SK-N-SH treated with all-trans-retinoic acid at 6 μM for 48 hours (cell line): ENCODE results near the gene ALDOC.

Experiments used
- ARNTL ChIP-seq: fragments of 450-650 bp; formaldehyde crosslinking; IDR thresholded peaks from 2 replicates; pipeline ENCODE4 v1.5.0; 2020; ENCODE audit warnings: low read depth, mild to moderate bottlenecking, moderate library complexity, borderline replicate concordance
- ISL1 ChIP-seq: fragments of 250-450 bp; sonication (Bioruptor Pico); IDR thresholded peaks from 2 replicates; pipeline ENCODE4 v2.1.2; 2022; ENCODE audit warnings: mild to moderate bottlenecking, moderate library complexity
- PATZ1 ChIP-seq: fragments of 250-450 bp; sonication (Bioruptor Pico); IDR thresholded peaks from 2 replicates; pipeline ENCODE4 v1.8.0; 2020; ENCODE audit warnings: mild to moderate bottlenecking, moderate library complexity, borderline replicate concordance
- POU6F1 ChIP-seq: fragments of 250-450 bp; sonication (Bioruptor Pico); IDR thresholded peaks from 2 replicates; pipeline ENCODE4 v1.8.0; 2021; ENCODE audit warnings: low read depth, mild to moderate bottlenecking, moderate library complexity, borderline replicate concordance
- TCF4 ChIP-seq: fragments of 250-450 bp; sonication (Bioruptor Pico); IDR thresholded peaks from 2 replicates; pipeline ENCODE4 v1.8.0; 2021; ENCODE audit warnings: mild to moderate bottlenecking, moderate library complexity, borderline replicate concordance
- TOX ChIP-seq: fragments of 250-450 bp; sonication (Bioruptor Pico); IDR thresholded peaks from 2 replicates; pipeline ENCODE4 v1.8.0; 2021; ENCODE audit warnings: mild to moderate bottlenecking, moderate library complexity, borderline replicate concordance
- ZC3H10 ChIP-seq: fragments of 250-450 bp; sonication (Bioruptor Pico); IDR thresholded peaks from 2 replicates; pipeline ENCODE4 v1.5.1; 2021; ENCODE audit warnings: mild to moderate bottlenecking, moderate library complexity
- ZFP3 ChIP-seq: fragments of 250-450 bp; sonication (Bioruptor Pico); IDR thresholded peaks from 2 replicates; pipeline ENCODE4 v1.5.0; 2020; ENCODE audit warnings: mild to moderate bottlenecking, moderate library complexity
- ZFP30 ChIP-seq: fragments of 450-650 bp; formaldehyde crosslinking; IDR thresholded peaks from 2 replicates; pipeline ENCODE4 v1.5.0; 2022; ENCODE audit warnings: mild to moderate bottlenecking, moderate library complexity
- ZNF8 ChIP-seq: fragments of 450-650 bp; formaldehyde crosslinking; IDR thresholded peaks from 2 replicates; pipeline ENCODE4 v1.5.0; 2020; ENCODE audit warnings: mild to moderate bottlenecking, moderate library complexity

GRCh38 chr17:28613931-28614381 is 37.3 kb upstream of the ALDOC start, which contains the start of gene RSKR:
- TF ChIP-seq ZC3H10 = no peak
- TF ChIP-seq TCF4 (CRISPR knock-in tag) = no peak
- no peak for TF ChIP-seq POU6F1 (CRISPR knock-in tag)
- no peak for TF ChIP-seq PATZ1 (CRISPR knock-in tag)
- TF ChIP-seq ZNF8 (CRISPR knock-in tag) = no peak
- no peak for TF ChIP-seq ZFP30 (CRISPR knock-in tag)
- TF ChIP-seq ISL1 (CRISPR knock-in tag) = no peak
- TF ChIP-seq ZFP3 (CRISPR knock-in tag) = no peak
- no peak for TF ChIP-seq TOX
- TF ChIP-seq ARNTL (CRISPR knock-in tag) = no peak
